ENCODE measurements around the gene MTFMT.

MTFMT gene

GRCh38 chr15:65056868-65057548 lies 27.6 kb upstream of the MTFMT start:
- TF ChIP-seq, protein P1, sequence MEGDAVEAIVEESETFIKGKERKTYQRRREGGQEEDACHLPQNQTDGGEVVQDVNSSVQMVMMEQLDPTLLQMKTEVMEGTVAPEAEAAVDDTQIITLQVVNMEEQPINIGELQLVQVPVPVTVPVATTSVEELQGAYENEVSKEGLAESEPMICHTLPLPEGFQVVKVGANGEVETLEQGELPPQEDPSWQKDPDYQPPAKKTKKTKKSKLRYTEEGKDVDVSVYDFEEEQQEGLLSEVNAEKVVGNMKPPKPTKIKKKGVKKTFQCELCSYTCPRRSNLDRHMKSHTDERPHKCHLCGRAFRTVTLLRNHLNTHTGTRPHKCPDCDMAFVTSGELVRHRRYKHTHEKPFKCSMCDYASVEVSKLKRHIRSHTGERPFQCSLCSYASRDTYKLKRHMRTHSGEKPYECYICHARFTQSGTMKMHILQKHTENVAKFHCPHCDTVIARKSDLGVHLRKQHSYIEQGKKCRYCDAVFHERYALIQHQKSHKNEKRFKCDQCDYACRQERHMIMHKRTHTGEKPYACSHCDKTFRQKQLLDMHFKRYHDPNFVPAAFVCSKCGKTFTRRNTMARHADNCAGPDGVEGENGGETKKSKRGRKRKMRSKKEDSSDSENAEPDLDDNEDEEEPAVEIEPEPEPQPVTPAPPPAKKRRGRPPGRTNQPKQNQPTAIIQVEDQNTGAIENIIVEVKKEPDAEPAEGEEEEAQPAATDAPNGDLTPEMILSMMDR (IDR thresholded peaks at IDR 0.05; ENCODE audit: control extremely low read depth, extremely low read depth, low read depth, missing control alignments): no peak
- DNase-seq (ENCODE audit: extremely low spot score): no peak
- CTCF ChIA-PET: interaction anchor here (2.7 to 9.0 kb wide), 5 partner anchors 13 to 45 kb away, joined by 11 to 72 read pairs (median 35); partner anchors contain the start of genes KBTBD13 and RASL12
- POLR2A ChIA-PET: no interaction called here

DNA sequence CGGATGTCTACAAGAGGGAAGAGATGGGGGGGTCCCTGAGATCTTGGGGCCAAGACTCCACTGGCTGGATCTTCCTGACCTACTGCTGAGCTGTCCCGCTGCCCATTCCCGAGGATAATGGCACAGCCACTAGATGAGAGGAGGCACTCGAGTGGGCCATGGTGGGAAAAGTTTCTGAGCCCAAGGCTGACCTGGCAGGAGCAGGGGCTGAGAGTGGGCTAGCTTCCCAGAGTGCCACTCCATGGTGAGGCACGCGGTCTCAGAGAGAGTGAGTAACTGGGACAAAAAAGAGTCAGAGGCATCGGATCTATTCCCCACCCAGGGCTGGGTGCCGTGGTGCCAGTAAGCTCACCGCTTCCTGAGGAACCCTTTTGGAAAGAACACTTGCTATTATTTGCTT lies 26.7 kb upstream of the MTFMT start:
- no peak for DNase-seq (ENCODE audit: extremely low spot score)
- ChIA-PET CTCF (interaction anchor here (1.2 to 9.0 kb wide), 8 partner anchors 13 to 329 kb away, joined by 4 to 72 read pairs (median 20); partner anchors contain the start of genes KBTBD13 and RASL12), POLR2A (no interaction called here)
- TF ChIP-seq, protein P1 (IDR thresholded peaks at IDR 0.05; ENCODE audit: control extremely low read depth, extremely low read depth, low read depth, missing control alignments): no peak

GRCh38 chr15:65055201-65055870 lies 25.9 kb upstream of the MTFMT start:
- CTCF ChIA-PET: interaction anchor here (0.7 to 9.0 kb wide), 15 partner anchors 8 to 343 kb away, joined by 3 to 72 read pairs (median 5); partner anchors contain the start of genes KBTBD13 and RASL12
- TF ChIP-seq, protein P1 (IDR thresholded peaks at IDR 0.05; ENCODE audit: control extremely low read depth, extremely low read depth, low read depth, missing control alignments): no peak
- DNase-seq (ENCODE audit: extremely low spot score): no peak
- POLR2A ChIA-PET: interaction anchor here (0.5 to 0.8 kb wide), 2 partner anchors 218 to 249 kb away, joined by 3 to 4 read pairs; partner anchors contain the start of gene RNU5B-1

DNA sequence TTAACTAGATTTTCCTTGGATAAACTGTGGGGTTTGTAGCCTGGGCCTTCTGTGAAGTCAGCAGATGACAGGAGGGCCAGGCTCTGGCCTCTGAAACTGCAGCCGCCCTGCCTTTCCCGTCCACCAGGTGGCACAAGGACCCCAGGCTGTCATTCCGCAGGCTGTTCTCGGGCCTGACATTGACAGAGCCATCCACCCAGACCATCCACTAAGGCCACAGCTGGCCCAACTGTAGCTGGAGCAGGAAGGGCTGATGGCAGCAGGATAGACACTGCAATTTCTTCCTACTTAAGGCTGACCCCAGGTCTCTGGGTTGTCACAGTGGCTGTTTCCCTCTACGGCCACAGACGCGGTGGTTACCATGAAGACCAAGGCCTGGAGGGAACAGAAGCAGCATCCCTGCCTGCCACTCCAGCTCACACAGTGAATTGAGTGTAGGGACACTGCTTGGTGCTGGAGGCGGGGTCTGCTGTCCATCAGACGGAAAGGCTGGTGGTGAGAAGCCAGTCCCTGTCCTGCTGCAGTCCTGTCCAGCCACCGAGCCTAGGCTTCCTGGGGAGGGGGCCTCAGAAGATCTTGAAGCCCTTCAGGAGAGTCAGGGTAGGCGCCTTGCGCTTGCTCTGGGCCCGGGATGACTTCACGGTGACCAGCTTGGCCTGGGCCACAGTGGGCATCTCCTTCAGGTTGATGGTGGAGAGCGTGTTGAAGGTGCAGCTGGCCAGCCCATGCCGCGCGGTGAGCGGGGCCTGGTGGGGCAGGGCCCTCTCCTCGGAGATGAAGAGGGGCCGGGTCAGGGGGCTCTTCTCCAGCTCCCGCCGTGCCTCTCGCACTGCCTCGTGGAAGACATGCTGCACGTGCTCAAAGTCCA lies 25.1 kb upstream of the MTFMT start:
- TF ChIP-seq, protein P1 (IDR thresholded peaks at IDR 0.05; ENCODE audit: control extremely low read depth, extremely low read depth, low read depth, missing control alignments): peak; percentile 90
- DNase-seq (ENCODE audit: extremely low spot score): peak; percentile 82
- ChIA-PET CTCF (interaction anchor here (0.7 to 9.0 kb wide), 22 partner anchors 9 to 350 kb away, joined by 3 to 72 read pairs (median 4); partner anchors contain the start of genes KBTBD13, RASL12 and RNU5B-1), POLR2A (interaction anchor here (0.8 kb wide), 1 partner anchor 250 kb away, joined by 3 read pairs; the partner anchor contains the start of gene RNU5B-1)

GRCh38 chr15:65052956-65053355 lies 23.5 kb upstream of the MTFMT start:
- POLR2A ChIA-PET: no interaction called here
- TF ChIP-seq, protein P1 (IDR thresholded peaks at IDR 0.05; ENCODE audit: control extremely low read depth, extremely low read depth, low read depth, missing control alignments): no peak

More at GRCh38 chr15:65052956-65053355, 23.5 kb upstream of the MTFMT start:
- no peak for DNase-seq (ENCODE audit: extremely low spot score)
- CTCF ChIA-PET: interaction anchor here (1.0 to 9.0 kb wide), 15 partner anchors 10 to 332 kb away, joined by 3 to 72 read pairs (median 7); partner anchors contain the start of genes KBTBD13, PARP16 and RASL12
